Left renal pelvis (tissue), 4 donors: ENCODE data around the gene CD248. TPM values are rescaled to one million over a fixed set of nuclear protein-coding genes. Genes with fewer than 3 reads are reported as not detected.
"Not testable (repeated sequence)": the region's sequence is repeated elsewhere in the genome, so short reads cannot be mapped to it uniquely, and the experiment has no call there.

Experiments used
- DNase-seq, 4 donors: peaks; one replicate each; pipeline ENCODE4 v3.0.0-alpha.2; 2013; ENCODE audit warnings: low read depth in 4 of 4, low spot score in 3 of 4
- polyA plus RNA-seq, 4 donors: library from polyadenylated mRNA; unstranded; fragments of 120-200 nt; gene quantifications; one replicate each; pipeline ENCODE4 v1.2.1, GENCODE V29; 2013; ENCODE audit not compliant: insufficient read length in 4 of 4

Gene CD248, protein sequence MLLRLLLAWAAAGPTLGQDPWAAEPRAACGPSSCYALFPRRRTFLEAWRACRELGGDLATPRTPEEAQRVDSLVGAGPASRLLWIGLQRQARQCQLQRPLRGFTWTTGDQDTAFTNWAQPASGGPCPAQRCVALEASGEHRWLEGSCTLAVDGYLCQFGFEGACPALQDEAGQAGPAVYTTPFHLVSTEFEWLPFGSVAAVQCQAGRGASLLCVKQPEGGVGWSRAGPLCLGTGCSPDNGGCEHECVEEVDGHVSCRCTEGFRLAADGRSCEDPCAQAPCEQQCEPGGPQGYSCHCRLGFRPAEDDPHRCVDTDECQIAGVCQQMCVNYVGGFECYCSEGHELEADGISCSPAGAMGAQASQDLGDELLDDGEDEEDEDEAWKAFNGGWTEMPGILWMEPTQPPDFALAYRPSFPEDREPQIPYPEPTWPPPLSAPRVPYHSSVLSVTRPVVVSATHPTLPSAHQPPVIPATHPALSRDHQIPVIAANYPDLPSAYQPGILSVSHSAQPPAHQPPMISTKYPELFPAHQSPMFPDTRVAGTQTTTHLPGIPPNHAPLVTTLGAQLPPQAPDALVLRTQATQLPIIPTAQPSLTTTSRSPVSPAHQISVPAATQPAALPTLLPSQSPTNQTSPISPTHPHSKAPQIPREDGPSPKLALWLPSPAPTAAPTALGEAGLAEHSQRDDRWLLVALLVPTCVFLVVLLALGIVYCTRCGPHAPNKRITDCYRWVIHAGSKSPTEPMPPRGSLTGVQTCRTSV
- polyA plus RNA-seq: 100 to 1,000 TPM in 1 of 4 donors, 10 to 100 TPM in 3; 66.3 to 240 (median 72.3) TPM

DNA sequence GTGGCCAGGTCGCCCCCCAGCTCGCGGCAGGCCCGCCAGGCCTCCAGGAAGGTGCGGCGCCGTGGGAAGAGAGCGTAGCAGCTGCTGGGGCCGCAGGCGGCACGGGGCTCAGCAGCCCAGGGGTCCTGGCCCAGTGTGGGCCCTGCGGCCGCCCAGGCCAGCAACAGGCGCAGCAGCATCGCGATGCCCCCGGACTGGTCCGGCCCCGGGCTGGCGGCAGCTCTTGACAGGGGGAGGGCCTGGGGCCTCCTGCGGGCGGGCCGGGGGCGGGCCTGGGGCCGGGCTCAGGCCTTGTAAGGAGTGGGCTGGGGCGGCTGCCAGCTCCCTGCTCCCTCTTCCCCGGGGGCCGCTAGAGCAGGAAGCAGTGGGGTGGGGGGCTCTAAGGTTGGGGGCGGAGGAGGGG, at the start of gene CD248:
Gene CD248, minus strand, starts transcription at position 196 of the 403 bp plus-strand sequence. Its CDS starts 17 bp downstream, at position 179.
- DNase-seq: peak in 2 of 4 donors; percentile 51 to 66

DNA sequence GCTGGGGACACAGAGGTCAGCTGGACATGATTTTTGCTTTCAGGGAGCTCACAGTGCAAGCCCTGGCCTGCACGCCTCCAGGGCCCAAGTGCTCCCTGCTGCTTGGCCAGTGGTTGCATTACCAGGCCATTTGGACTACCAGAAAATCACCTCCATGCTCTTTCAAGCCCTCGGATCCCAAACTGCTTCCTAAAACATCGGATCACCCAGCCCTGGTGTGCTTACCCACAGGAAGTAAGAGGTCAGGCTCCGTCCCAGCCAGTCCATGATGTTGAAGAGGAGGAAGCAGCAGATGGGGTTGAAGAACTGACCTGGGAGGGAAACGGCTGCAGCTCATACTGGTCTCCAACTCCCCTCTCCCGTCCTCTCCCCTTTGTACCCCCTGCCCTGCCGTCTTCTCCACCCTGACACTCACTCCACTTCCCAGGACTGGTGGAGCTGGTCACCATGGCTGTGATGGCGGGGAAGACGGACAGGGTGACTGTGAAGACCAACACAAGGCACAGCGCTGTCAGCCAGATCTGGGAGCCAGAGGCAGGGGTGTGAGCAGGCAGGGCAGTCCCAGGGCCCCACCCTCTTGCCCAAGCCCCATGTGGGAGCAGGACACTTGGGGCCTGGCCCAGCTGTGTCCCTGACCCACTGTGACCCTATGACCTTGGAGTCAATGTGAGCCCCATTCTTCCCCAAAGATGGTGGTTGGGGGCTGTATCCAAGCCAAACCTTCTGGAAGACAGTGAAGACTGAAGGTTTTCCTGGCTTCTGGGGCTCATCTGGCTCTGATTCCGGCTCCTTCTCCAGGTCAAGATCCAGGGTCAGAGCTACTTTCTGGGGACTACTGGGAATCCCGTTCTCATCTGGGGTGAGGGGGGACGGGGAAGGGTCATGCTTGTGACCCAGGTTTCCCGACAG, 49.1 kb upstream of the CD248 start:
- no peak for DNase-seq

DNA sequence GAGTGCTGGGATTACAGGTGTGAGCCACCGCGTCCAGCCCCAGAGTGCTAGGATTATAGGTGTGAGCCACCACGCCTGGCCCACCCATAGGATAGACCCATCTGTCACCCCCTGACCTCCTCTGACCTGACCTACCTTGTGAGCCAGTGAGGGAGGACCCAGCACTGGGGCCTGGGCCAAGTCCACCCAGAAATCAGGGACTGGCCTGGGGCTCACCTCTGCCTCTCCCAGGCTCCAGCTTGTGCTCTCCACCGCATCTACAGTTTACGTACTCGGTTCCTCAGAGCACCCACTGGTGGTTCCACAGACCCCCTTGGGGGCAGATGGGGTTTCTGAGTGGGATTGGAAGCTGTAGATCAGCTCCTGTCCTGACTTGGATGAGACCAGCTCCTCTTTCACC, 48.3 kb upstream of the CD248 start:
- no peak for DNase-seq

DNA sequence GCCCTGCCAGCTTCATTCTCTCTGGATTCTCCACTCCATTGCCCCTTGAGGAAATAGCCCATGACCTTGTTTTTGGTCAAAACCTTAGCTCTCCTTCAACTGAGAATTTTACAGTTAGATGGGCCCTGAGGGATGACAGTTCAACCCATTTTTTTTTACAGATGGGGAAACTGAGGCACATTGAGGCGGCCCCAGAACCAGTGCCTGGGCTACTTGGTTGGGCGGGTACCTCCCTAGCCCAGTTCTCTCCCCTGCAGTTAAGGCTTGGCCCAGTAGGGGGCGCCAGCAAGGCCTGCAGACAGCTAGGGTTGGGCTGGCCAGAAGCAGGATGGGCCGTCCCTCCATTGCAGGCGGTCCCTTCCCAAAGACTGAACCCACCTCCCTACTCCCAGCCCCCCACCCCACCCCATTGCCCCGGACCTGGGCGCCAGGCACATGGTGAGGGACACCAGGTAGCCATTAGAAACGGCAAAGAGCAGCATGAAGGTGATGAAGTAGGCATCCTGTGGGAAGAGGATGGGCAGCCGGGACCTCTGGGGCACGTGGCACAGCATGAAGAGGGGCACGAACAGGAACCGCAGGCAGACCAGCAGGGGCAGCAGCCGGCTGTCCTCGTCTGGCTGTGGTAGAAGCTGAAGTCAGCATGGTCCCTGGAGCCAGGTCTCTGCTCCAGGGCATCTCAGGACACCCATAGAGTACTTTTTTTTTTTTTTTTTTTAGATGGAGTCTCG, 47.1 kb upstream of the CD248 start:
- no peak for DNase-seq

DNA sequence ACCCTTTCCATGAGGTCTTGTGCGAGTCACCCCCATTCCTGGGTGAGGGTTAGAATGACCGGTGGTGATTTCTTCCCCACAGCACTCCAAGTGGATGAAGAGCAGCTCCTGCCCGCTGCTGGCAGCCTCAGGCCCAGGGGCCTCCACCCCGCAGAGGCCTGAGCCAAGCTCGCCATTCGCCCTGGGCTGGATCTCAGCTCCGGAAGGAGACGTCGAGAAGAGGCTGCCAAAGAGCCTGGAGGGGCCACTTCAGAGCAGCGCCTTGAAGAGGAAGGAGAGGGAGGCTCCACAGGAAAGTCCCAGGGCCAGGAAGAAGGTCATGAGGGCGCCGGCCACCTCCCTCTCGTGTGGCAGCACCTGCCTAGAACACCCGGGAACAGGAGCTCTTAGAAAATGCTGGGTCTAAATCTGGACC, 46.4 kb upstream of the CD248 start:
- no peak for DNase-seq

DNA sequence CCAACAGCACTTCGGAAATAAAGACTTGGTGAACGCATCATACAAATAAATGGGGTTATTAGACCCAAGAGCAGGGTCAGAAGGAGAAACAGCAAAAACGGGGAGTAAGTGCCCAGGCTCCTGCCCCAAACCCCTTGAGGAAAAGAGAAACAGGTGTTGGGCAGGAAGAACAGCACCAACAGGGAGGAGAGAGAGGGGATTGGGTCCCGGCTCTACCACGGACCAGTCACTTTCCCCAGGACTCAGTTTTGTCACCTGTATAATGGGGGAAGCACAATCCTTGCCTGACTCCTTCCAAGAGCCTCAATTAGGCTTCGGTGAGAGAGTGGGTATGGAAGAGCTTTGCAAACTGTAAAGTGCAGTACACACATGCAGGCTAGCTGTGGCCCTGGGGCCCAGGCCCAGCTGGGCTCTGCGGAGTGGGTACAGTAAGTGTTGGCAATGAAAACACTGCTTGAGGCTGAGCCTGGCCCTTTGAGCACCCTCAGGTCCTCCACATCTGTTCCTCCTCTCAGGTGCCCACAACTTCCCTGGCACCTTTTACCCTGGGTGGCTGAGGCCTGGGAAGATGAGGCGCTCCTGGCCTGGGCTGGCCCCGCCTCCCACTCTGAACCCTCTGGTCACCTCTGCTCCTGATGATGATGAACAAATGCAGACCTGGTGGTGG, 45.8 kb upstream of the CD248 start:
- no peak for DNase-seq

DNA sequence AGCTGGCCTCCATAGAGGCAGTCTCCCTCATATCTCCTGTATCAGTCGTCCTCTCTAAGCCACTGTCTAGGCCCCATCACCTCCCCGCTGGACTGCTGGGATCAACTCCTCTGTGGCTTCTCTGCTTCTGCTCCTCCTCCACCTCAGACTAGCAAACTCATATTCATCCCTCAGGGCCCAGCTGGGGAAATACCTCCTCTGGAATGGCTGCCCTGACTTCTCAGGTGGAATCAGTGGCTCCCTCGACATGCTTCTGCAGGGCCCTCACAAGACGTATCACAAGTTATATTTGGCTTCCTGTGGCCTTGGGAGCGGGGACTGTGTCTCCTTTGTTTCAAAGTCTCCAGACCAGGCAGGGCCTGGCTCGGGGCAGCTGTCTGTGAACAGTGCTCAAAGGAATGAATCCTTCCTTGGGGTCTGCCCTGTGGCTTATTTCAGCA, 44.7 kb upstream of the CD248 start:
- DNase-seq: no peak

DNA sequence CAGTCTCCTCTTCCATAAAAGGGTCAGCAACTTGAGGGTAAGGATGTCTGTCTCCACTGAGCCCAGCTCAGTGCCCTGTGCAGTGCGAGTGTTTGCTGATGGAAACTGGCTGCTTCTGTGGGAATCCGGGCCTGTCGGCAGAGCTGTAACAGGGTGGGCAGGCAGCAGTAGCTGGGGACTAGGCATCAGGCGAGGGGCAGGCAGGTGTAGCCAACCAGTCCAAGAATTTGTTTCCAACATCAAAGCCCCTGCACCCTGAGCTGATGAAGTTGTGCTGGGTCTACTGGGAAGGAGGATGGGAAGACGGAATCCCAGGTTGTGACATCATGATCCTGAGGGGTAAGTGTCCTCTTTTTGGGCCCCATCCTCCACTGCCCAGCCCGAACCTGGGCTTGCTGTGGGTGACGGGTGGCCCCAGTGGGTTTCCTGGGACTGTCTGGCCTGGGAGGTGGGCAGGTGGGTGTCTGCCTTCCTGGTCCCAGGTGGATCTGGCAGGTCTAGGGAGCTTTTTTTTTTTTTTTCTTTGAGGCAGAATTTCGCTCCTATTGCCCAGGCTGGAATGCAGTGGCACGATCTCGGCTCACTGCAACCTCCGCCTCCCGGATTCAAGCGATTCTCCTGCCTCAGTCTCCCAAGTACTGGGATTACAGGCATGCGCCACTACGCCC, 43.7 kb upstream of the CD248 start:
- no peak for DNase-seq

DNA sequence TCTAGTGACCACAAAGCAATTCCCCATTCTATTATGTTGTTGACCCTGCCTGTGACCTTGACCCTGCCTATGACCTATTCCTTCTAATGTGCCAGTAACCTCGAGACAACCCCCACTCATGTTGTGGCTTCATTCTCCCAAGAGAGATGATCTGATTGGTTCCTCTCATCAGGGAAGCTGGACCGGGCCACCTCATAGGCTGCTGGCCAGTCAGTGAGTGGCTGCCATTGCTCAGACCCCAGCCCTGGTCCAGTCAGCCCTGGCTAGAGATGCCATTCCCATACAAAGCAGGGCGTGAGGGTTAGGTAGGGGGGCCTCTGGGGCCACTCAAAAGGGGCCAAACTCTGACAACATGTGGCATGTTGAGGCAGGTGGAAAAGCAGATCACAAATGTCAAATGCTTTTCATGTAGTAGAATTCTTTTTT, 42.8 kb upstream of the CD248 start:
- DNase-seq: no peak

DNA sequence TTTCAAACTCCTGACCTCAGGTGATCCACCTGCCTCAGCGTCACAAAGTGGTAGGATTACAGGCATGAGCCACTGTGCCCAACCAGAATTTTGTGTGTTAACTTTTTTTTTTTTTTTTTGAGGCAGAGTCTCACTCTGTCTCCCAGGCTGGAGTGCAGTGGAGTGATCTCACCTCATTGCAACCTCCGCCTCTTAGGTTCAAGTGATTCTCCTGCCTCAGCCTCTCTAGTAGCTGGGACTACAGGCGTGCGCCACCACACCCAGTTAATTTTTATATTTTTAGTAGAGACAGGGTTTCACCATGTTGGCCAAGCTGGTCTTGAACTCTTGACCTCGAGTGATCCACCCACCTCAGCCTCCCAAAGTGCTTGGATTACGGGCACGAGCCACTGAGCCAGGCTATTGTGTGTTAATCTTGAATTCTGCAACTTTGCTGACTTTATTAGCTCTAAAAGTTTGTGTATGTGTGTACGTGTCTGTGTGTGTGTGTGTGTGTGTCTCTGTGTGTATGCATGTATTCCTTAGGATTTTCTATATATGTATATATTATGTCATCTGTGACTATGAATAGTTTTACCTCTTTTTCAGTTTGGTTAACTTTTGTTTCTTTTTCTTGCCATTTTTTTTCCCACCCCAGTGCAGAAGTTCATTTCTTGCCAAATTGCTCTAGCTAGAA, 33.9 kb upstream of the CD248 start:
- not testable (repeated sequence) for DNase-seq

DNA sequence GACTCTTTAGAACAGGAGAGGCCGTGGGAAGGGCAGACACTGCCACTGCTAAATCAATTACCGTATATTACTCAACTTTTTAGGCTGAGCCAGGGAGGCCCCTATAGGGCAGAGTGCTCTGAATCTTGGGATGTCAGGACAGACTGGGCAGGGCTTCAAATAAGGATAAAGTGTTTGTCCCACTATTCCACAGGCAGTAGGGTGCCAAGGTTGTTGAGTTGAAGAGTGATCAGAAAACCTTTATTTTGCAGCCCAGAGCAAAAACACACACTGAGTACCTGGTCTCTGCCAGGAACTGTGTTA, 32.2 kb upstream of the CD248 start:
- no peak for DNase-seq

DNA sequence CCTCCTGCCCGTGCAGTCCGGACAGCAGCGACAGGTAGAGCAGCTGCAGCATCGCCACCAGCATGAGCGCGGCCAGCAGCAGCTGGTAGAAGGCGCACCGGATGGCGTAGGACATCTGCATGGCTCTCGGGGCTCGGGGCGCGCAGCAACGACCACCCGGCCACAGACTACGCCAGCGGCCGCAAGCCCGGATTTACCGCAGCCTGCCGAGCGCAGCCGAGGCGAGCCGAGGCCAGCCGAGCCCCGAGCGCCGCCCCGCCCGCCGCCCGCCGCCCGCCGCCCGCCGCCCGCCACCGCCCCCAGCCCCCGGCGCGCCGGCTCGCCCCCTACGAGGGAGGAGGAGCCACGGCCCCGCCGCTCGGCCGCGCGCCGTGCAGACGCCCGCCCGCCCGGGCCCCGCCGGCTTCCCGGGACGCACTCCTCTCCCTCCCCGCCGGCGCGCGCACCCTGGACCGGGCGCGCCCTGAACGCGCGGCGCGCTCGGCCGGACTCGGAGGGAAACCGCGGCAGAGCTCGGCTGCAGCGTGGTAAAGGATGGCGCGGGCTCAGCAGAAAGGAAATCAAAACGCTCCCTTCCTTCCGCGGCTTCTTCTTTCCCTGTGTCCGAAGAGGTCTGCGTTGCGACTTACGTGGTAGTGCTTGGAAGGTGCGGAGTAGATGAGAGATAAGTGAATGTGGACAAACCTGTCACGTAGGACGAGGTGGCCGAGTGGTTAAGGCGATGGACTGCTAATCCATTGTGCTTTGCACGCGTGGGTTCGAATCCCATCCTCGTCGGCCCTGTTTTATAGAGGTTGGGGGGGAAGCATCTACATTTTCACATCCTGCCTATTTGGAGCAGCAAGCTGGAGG, 30.8 kb upstream of the CD248 start, which contains the start of gene B4GAT1:
Gene B4GAT1, minus strand, starts transcription at position 205 of the 852 bp plus-strand sequence. Its CDS starts 84 bp downstream, at position 121.
- peak; percentile 84 to 91 (median 88) for DNase-seq

DNA sequence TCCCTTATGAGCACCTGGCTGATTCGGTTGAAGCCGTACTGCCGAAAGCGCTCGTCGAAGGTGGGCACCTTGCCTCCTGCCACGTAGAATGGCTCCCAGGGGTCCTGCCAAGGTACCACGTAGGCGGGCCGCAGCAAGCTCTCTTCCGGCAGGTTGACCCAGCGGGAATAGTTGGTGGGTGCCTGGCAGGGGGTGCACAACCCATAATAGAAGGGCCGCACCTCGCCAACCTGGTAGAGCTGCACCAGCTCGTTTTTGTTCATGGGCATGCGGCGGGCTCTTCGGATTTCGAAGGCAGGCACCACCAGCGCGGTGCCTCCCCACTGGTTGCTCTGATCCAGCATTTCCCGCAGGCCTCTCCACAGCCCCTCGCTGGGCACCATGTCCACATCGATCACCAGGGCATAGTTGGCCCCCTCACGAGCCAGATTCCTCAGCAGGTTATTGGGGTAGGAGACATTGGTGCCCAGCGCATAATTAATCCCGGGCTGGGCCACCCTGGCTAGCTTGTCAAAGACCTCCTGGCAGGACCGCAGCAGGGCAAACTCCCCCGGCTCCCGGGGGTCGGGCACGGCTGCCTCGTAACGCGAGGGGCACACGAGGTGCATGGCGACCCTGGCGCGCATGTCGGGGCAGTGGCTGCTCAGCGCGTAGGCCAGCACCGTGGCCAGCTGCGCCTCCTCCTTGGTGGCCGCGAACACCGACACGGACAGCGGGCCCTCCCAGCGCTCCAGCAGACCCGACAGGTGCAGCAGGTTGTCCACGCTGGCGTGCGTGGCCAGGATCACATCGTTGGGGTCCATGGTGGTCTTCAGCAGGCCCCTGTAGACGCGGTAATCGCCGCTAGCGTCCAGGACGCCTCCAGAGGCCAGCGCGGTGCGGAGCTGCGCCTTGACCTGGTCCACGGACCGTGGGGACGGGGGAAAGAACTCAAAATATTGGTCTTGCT, 29.9 kb upstream of the CD248 start:
- DNase-seq: no peak

DNA sequence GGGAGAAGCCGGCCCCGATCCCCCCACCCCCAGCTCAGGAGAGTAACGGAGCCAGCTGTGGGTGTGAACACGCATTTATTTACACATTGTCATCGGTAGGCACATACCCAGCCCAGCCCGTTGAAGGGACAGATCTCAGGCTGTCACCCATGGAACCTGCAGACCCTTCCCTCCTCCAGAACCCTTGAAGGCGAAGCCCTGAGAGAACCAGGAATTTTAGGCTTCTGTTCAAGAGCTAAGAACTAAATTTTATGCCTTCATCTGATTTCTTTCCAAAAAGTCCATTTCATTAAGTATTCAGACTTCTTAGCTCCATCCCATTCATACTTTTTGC, 28.4 kb upstream of the CD248 start:
- no peak for DNase-seq

DNA sequence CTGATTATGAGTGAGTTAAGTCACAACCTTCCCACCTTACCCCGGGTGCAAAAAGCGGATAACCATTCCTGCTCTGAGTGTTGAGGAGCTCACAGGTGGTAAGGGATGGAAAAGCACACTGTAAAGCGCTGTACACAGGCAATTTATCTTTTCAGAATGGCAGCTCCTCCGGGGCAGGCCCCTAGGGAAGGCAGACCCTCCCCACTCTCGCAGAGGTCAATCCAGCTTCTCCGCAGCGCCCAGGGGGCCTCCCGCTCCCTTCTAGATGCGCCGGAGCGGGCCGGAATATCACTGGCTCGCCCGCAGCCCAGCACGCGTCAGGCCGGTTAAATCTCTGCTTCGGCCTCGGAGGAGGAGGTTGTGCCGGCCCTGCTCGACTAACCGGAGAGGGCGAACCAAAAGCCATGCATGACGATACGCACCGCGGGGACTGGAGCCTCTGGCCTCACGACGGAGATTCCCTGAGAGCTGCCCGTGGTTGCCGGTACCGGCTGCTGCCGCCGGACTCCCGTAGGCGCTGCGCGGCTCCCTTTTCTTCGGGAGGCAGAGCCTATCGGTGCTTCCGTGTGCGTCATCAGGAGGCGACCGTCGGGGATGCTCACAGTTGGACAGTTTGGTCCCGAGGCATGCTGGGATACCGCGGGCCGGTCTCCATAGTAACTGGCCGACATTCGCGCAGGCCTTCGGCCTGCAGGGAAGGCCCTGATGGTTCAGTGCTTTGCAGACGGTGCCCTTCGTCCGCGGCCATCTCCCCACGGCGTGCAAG, 27.9 kb upstream of the CD248 start, which contains the start of gene BRMS1:
Gene BRMS1, minus strand, starts transcription at position 555 of the 766 bp plus-strand sequence. CDS start 2,870 bp downstream, outside the sequence.
- peak; percentile 89 to 94 (median 92) for DNase-seq

DNA sequence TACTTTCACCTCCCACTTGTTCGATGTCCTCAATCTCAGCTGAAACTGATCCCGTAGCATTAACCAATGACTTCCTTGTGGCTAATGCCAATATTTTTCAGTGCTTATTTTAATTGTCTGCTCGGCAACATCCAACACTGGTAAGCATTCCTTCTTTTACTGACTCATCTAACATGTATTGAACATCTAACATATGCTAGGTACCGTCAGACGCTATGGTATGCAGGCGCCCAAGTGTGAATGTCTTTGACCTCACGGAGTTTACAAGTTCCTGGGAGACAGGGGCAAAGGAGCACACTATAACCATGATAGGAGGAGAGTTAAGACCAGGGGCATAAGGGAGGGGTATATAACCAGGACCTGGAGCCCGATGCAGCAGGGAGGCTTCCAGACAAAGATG, 26.3 kb upstream of the CD248 start:
- DNase-seq: no peak
